HG03575 (cell line): ENCODE data around the gene VPS37C.

Experiments
- ATAC-seq: cut with Tn5 transposase; IDR thresholded peaks from one replicate; pipeline ENCODE4 v1.9.1; 2021; ENCODE audit not compliant: unreplicated experiment, insufficient number of reproducible peaks, low FRiP score; ENCODE audit errors: extremely low read depth

Gene VPS37C

DNA sequence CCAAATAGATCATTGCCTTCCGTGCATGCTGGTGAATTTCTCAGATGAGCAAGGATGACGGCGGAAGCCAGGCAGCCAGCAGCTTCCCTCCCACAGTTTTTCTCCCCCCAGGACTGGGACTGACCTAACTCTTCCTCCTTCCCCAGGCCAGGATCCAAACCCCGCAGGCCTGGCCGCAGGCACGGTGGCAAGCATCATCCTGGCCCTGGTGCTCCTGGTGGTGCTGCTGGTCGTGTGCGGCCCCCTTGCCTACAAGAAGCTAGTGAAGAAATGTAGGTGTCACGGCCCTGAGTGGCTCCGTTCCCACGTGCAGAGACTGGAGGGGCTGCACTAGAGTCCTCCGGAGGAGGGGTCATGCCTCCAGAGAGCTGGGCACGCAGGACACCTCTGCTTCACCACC, 38.5 kb downstream of the VPS37C start:
- no peak for ATAC-seq

DNA sequence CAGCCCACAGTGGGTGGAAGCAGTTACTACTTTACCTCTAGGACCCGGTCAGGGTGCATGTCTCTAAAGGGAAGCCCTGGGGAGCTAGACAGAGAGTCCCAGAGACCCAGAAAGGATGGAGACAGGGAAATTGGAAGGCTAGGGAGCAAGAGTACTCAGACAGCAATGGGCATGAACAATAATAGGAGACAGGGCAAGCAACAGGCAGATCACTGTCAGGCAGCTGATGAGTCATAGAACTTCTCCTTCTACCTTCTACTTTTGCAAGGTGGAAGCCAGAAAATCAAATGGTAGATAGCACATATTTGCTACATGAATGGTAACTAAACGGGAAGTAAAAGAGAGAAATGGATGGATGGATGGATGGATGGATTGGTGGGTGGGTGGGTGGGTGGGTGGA, 39.3 kb downstream of the VPS37C start:
- ATAC-seq, result no peak

DNA sequence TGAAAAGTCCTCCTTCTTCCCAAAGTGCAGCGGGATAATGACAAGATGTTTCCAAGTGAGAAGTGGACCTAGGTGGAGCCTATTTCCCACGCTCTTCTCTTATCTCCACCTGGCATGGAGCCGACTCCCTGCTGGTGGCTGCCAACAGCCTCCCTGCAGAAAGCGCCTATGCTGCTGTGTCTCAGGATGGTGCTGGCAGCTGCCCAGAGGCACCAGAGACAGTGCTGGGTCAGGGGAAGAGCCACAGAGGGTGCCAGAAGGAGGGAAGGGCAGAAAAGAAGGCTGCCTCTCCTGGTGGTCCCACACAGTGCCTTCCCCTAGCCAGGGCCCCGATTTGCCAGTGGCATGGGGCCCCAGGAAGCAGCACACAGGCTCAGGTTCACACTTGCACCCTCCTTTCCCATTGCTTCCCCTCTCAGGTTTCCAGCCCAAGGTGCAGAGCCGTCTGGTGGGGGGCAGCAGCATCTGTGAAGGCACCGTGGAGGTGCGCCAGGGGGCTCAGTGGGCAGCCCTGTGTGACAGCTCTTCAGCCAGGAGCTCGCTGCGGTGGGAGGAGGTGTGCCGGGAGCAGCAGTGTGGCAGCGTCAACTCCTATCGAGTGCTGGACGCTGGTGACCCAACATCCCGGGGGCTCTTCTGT, 39.9 kb downstream of the VPS37C start:
- no peak for ATAC-seq

DNA sequence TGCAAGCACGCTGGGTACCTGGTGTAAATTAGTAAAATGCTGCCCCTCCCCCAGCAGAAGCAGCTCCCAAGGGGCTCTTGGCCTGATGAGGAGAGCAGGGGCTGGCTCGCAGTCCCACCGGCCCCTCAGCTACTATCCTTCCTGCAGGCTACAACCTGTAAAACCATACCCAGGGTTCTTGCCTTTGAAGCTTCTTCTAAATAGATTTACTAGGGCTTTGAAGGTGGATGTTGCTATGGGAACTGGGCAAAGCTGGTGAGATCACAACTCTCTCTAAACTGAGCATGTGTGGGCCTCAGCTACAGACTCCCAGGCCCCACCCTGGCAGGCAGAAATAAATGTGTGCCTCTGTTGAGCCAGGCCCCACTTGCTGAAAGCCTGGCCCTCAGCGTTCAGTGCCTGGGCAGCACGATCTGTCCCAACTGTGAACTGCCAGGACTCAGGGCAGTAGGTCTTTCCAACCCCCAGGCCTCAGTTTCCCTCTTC, 40.5 kb downstream of the VPS37C start:
- no peak for ATAC-seq

DNA sequence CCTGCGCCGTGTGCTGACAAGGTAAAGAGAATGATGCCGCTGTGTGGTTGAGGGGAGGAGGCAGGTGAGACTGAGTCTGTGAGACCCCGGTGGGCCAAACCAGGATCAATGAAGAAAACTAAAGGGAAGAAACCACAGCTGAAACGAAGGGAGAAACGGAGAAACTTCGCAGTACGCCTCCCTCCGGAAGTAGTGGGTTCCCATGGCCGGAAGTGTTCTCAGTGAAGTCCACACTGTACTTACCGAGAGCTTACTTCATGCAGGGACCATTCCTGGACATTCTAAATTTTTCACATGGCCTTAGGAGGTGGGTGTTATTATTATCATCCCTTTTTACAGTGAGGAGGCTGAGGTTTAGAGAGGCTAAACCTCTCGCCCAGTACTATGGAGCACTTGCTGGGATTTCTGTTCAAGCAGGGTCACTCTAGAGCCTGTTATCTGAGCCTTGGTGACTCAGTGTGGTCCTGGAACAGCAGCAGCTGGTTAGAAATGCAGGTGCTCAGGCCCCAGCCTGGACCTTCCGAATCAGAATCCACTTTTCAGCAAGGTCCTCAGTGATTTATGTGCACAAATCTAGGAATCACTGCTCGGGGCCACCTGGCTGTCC, 41.0 kb downstream of the VPS37C start:
- no peak for ATAC-seq

DNA sequence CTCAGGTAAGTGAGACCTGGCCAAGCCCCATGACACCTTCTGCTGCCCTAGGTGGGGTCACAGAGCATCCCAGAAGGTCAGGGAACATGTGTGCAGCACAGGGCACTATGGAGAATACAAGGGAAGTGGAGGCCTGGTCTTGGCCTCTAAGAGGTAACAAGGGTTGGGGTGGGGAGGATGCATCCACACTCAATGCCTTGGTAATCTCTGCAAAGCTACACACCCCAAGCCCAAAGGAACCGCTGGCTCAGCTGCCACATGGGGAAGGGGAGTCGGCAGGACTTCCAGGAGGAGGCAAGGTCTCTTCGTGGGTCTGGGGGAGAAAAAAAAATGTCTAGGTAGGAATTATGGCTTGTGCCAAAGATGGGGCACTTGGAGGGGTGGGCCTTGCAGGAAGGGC, 41.7 kb downstream of the VPS37C start:
- ATAC-seq, result no peak

DNA sequence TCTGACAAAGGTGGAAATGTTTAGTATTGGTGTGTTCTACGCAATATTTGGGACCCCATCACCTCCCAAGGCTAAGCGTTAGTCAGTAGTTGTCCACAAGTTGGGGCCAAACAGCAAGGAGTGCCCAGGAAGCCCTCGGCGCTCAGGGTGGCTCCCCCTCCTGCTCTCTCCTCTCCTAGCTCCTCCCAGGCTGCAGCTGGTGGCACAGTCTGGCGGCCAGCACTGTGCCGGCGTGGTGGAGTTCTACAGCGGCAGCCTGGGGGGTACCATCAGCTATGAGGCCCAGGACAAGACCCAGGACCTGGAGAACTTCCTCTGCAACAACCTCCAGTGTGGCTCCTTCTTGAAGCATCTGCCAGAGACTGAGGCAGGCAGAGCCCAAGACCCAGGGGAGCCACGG, 42.2 kb downstream of the VPS37C start:
- no peak for ATAC-seq

DNA sequence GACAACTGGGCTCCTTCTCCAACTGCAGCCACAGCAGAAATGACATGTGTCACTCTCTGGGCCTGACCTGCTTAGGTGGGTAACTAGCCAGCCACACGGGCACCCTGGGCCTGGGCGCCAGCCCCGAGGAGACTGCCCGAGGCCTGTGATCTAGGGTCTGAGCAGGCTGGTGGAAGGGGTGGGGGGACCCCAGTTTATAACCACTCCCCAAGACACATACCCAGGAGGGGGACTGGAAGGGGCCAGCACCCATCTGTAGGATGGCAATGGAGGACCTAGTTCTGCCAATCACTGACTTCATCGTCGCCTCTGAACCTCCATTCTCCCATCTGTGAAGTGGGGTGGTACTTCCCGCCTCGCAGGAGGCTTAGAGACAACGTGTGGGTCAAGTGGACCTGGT, 42.8 kb downstream of the VPS37C start:
- no peak for ATAC-seq

DNA sequence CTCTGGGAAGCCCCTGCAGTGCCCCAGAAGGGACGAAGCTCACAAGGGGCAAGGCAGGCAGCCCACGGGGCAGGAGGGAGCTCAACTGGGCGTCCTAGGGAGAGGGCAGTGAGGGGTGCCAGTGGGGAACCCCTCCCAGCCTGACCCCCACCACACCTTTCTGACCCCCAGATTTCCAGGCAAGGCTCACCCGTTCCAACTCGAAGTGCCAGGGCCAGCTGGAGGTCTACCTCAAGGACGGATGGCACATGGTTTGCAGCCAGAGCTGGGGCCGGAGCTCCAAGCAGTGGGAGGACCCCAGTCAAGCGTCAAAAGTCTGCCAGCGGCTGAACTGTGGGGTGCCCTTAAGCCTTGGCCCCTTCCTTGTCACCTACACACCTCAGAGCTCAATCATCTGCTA, 43.2 kb downstream of the VPS37C start:
- no peak for ATAC-seq

DNA sequence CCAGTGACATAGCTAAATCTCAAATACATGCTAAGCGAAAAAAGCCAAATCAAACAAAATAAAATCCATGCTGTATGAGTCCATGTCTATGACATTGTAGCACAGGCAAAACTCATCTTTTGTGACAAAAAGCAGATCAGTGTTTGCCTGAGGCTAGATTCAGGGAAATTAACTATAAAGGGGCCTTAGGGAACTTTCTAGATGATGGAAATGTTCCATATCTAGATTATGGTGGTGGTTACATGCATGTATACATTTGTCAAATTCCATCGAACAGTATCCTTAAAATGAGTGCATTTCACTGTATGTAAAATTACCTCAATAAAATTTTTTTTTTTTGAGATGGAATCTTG, 44.1 kb downstream of the VPS37C start:
- ATAC-seq, result no peak

DNA sequence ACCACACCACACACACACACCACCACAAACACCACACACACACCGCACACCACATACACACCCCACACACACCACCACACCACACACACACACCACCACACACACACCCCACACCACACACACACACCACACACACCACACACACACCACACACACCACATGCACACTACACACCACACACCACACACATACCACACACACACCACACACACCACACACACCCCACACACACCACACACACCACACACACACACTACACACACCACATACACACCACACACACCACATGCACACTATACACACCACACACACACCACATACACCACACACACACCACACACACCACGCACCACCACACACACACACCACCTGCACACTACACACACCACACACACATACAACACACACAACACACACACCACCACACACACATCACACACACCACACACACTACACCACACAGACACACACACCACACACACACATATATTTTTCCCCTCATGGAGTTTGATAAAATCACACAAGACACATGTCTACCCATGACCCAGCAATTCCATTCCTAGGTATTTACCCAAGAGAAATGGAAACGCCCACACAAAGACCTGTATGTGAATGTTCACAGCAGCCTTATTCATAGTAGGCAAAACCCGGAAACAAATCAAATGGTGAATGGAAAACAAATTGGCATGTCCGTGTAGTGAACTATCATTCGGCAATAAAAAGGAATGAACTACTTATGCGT, 44.6 kb downstream of the VPS37C start:
- ATAC-seq, result no peak

DNA sequence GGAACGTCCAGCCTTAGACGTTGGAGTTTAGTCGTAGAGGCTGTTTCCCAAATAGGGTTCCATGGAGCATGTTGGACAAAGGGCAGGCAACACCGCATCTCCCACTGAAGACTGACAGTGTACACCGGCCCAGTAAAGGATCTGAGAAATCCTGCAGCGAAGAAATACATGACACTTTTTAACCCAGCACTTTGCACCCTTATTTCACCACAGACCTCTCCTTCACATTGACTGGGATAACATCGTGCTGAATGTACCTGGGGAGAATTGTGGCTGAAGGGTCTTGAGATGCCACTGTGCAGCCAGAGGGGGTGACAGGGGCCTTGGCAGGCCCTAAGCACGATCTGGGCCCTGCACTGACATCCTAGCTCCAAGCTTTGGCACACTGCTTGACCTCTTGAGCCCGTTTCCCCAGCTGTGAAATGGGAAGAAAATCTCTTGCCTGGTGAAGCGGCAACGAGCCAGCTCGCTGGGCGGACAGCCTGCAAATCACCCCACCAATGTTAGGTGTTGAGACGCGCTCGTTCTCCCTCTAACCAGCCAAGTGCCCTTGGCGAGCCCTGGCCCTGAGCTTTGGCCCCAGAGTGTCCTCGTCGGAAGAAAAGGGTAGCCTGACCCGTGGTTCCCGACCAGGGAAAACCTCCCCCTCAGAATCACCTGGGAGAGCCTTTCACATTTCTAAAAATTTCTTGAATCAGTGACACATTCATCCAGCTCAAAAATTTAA, 45.6 kb downstream of the VPS37C start:
- ATAC-seq, result no peak

DNA sequence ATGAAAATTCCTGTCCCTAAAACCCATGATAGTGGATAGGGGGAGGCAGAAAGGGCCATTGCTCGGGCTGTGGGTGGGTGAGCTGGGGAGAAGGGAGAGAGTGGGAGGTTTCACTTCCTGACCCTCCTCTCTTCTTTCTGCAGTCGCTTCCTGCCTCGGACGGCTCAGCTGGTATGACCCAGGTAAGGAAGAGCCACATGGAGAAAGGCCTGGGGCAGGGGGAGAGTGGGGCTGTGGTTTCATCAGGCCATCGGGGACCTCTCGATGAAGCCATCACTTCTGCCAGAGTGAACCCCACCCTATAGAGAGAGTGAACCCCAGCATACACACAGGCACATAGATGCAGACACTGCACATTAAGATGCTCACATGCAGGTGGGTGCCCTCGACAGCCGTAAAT, 46.3 kb downstream of the VPS37C start:
- no peak for ATAC-seq

DNA sequence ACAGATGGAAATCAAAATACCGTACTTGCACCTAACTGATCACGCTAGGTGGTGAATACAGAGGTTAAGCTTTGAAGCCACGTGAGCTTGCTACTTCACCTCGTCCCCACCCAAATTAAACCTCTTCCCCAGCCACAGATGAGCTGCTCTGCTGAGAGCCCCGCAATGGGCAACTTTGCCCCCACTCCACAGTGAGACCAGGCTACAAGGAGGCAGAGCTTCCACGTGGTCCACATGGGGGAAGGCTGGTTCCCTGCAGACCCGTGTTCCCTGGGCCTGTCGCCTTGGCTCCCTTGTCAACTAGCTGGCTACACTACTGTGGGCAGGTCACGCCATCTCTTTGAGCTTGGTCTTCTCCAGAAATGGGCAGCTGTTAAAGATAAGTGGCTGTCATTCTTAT, 48.0 kb downstream of the VPS37C start:
- no peak for ATAC-seq

DNA sequence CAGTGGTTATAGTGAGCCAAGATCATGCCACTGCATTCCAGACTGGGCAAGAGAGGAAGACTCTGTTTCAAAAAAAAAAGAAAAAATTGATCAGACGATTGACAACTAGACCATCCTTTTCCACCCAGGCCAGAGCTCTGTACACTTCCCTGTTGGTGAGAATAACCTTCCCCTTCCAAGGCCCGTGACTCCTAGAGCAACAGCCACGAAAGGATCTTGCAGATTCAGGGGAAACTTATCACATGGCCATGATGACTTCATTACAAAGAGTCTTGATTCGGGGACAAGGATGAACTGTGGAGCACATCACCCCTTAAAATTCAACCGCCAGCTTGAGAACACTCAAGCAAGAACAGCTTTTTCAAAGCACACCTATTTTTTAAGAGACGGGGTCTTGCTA, 48.7 kb downstream of the VPS37C start:
- no peak for ATAC-seq

DNA sequence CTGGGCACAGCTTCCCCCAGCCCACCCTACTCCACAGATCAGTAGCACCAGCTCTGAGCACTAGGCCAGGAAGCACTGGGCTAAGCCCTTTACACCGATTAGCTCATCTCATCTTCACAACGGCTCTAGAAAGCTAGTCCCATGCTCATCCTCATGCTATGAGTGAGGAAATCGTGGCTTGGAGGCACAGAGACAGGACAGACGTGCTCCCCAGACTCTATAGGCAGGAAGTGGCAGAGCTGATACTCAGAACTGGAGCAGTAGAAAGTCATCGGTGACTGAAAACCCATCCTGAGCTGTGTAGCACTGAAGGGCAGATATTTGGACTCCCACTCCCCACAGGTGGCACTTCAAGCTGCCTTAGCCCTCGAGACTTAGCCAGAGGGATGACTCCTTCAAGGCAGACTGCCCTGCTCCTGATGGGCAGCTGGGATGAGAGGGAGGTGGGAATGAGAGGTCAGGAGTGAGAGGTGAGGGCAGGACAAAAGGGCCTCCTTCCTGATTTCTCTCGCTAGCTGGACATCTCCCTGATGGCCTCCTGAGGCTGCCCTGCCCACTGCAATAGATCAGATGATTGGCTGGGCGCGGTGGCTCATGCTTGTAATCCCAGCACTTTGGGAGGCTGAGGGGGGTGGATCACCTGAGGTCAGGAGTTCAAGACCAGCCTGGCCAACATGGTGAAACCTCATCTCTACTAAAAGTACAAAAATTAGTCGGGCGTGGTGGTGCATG, 49.3 kb downstream of the VPS37C start:
- ATAC-seq, result no peak

DNA sequence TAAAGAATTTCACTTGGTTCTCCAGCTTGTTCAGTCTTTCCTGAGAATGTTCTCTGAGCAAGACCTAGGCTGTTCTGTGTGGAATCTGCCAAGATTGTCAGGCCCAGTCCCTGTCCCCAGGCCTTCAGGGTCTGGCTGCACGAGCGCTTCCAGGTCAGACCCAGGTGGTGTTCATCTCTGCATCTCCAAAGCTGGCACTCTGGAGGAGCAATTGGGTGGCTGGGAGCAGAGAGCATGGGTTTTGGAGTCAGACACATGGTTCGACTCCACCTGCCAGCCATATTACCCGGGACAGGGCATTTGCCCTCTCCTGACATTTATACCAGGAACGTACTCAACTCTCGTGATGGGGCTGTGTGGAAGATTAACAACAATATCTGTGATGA, 50.2 kb downstream of the VPS37C start:
- no peak for ATAC-seq

DNA sequence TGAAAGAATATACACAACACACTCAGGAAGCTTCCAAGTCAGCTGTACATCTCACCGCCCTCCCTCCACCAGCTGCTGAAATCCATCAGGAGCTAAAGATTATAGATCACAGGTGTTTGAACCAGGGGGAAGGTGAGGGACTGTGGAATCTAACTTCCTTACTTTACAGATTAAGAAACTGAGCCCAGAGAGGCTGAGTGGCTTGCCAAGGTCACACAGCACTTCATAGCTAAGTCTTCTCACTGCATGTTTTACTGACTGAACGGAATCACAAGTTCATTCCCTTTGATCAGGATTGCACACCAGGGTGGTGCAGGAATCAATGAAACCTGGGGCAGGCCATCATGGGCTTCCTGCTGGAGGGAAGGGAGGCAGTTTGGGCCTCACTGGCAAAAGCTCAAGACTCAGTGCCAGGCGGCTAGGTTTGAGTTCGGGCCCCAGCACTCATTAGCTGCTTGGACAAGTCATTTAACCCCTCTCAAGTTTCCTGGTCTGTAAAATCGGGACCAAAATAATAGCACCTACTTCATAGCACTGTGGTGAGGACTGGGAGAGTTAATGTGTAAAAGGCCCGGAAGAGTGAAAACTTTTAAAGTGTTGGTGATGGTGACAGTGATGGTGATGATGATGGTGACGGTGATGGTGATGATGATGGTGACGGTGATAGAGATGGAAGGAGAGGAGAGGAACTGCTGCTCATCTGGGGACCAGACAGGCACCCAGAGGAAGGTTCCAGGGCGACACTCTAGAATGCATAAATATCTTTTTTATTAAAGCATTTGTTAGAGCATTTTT, 50.8 kb downstream of the VPS37C start:
- ATAC-seq, result no peak

DNA sequence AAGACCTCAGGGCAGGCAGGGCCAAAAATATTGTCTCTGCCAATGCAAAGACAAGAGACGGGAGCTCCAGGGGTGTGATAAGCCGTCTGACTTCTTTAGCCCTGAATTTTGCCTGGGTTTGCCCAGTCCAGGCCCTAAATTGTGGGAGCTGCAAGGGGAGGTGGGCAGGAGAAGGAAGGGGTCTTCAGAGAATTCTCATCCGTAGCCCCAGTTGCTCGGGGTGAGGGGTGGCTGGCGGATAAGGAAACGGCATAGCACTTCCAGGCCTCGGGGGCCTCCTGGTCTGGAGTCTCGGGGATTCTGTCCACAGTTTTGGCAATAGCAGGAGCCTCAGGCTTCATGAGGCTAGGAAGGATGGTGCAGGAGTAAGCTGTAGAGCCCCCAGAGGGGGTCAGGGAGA, 51.6 kb downstream of the VPS37C start:
- ATAC-seq, result no peak
